GM19452 (cell line): ENCODE measurements around the gene ALDH1L2.

Experiments
- ATAC-seq: cut with Tn5 transposase; IDR thresholded peaks from one replicate; pipeline ENCODE4 v1.9.1; 2021; ENCODE audit not compliant: unreplicated experiment

The ALDH1L2 gene

DNA sequence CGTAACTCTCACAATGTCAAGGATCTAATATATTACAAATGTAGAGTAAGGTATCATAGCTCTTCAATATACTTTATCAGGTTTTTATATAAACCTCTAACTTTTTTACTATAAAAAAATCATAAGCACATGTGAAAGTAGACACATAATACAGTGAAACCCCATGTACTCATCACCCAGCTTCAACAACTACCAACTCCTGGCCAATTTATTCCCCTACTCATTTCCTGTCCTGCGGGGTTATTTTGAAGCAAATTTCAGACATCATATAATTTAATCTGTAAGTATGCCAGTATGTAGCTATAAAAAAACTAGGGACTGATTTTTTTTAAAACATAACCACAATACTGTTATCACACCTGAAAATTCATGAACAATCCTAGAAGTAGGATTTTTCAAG, 50.4 kb downstream of the ALDH1L2 start:
- ATAC-seq = no peak

DNA sequence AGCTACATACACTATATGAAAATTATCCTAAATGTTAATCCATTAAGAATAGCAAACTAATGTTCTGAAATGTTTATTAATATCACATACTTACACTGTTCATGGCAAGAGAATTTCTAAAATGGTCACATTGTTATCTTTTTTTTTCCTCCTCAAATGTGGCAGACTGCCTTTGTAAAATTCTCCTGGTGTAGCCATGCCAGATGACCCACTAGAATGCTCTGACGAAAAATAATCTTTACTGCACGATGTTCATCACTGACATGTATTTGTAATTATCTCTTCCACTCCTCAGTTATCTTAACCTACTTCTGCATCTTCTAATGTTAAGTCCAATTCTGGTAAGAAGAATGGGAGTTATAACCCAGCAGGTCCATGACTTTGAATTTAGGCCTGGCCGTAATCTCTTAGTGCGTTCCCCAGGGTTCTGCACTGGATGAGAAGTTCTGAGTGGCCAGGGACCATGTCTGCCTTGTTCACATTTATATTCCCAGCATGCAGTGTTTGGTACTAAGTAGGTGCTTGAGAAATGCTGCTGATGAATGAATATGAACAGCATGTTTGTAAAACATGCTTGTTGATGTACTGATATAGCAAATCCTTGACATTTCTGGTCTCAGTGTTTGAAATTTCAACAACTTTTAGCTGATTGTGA, 51.4 kb downstream of the ALDH1L2 start:
- no peak for ATAC-seq

DNA sequence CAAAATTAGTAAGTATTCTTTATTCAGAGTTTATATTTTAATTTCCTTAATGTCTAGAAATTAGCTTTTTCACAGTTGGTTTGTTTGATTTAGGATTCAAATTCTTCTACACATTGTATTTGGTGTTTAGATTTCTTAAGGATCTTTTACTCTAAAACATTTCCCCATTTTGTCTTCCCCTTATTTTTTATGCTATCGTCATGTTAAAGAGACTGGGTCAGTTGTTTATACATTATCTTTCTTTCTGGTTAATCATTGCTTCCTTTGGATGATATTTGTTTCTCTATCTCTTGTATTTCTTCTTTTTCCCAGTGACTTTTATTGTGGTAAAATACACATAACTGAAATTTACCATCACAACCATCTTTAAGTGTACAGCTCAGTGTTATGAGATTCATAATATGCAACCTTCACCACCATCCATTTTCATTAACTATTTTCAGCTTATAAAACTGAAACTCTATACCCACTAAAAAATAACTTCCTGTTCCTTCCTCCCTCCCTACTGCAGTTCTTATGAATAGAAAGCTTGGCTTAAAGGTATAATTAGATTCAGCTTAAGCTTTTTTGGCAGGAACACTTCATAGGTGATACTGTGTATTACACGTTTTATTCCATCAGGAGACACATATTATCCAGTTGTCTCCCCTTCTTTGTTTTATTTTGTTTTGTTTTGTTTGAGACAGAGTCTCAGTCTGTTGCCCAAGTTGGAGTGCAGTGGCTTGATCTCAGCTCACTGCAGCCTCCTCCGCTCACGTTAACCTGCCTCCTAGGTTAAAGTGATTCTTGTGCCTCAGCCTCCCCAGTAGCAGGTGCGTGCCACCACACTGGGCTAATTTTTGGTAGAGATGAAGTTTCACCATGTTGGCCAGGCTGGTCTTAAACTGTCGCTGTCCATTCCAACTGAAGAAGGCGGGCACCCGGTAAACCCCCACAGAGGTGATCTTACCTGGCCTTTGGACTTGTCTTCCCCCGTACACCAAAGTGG, 53.1 kb downstream of the ALDH1L2 start:
- ATAC-seq = peak; percentile 93

DNA sequence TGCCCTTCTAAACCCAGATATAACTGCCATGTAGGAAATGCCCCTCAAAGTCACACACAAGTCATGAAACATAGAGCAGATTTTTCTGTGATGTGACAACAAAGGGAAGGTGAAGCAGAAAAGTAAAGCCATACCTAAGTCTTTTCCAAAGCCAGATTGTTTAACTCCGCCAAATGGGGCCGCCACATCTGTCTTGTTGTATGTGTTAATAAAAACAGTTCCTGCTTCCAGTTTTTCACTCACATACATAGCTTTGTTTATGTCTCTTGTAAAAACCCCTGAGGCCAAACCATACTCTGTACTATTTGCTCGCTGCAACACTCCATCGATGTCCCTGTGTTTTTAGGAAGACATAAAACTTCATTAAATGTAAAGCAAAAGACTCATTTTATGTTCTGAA, 57.8 kb downstream of the ALDH1L2 start:
- no peak for ATAC-seq

DNA sequence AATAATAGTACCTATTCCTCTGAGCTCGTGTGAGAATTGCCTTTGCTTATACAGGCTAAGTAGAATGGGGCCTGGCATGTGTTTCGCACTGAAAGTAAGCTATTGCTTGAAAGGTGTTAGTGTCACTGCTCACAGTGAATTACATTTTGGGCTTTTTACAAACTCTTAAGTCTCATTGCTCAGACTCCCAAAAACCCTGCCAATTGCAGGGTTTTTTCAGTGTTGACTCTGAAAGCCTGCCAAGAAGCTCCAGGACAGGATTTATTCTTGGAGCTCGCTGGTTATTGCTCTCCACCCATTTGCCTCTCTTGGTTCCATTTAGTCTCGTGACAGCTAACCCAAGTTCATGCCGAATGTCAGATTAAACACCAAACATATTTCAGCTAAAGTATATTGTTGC, 58.4 kb downstream of the ALDH1L2 start:
- no peak for ATAC-seq

DNA sequence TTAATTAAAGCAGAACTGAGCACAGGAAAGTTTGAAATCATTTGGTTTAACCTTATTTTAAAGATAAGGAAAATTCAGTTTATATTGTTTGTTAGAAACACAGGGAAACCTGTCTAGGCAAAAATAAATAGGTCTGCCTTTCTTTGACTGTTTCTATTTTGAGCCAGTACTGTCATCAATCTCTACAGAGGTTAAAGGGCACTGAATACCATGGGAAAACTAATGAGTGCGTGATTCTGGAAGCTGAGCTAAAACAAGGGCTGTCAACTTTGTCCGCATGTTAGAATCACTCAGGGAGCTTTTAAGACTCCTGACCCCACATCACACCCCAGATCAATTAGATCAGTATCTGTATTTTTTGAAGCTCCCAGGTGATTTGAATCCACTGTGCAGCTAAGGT, 59.3 kb downstream of the ALDH1L2 start:
- ATAC-seq = no peak

DNA sequence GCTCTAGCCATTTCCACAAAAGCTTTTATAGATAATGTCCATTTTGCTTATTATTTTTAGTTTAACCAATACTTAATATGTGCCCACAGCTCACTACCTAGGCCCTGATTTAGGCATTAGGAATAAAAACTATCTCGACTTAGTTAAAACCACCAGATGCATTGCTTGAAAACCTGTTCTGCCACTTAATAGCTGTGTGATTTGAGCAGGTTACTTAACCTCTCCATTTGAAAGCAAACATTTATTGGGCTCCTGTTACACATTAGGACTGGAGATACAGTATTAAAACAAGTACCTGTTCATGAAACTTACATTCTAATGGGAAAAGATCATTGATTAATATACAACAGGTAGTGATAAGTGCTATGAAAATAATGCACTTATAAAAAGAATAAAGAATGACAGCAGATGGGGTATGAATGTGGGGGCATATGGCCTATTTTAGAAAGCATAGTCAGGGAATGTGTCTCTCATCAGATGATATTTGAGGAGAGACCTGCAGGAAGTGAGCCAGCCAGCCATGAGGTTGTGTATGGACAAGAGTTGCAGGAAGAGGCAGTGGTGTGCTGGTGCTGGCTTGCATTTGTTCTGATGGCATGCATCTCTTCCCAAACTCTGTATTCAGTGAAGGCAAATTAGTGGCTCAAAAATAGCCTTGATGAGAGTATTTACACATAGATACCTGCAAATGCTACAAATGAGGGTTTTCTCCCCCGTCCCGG, 63.9 kb downstream of the ALDH1L2 start:
- no peak for ATAC-seq

DNA sequence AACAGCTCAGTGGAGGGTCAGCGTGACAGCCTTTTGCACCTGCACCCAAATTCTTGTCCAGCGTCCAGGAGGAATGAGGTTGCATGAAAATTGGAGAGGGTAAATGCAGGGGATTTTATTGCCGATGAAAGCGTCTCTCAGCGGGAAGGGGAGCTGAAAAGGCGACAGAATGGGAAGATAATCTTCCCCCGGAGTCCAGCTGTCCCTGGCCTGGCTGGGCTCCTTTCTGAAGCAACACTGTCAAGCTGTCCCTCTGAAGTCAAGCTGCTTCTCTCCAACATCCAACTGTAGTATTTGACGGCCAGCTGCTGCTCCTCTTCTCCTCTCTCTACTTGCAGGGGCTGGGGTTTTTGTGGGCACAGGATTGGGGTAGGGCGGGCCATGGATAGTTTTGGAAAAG, 65.5 kb downstream of the ALDH1L2 start:
- no peak for ATAC-seq

DNA sequence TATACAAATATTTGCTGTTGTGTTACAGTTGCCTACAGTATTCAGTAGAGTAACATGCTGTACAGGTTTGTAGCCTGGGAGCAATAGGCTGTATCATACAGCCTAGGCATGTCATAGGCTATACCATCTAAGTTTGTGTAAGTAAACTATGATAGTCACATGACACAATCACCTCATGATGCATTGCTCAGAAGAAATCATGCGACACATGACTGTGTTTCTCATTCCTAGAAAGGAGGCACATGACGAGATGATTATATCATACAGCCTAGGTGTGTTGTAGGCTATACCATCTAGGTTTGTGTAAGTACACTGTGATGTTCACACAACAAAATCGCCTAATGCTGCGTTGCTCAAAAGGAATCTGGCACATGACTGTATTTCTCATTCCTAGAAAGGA, 66.2 kb downstream of the ALDH1L2 start:
- no peak for ATAC-seq

DNA sequence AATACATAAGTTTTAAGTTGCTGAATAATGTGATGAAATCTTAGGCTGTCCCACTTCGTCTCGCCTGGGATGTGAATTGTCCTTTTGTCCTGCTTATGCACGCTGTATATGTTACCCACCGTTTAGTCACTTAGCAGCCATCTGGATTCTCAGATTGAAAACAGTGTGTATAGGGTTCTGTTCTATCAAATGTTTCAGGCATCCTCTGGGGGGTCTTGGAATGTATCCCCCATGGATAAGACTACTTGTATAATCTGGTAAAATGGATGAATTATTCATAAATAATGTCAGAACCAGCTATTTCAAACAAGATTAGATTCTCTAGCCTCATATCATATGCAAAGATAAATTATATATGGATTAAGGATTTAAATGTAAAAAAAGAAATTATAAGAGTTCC, 68.7 kb downstream of the ALDH1L2 start:
- no peak for ATAC-seq

DNA sequence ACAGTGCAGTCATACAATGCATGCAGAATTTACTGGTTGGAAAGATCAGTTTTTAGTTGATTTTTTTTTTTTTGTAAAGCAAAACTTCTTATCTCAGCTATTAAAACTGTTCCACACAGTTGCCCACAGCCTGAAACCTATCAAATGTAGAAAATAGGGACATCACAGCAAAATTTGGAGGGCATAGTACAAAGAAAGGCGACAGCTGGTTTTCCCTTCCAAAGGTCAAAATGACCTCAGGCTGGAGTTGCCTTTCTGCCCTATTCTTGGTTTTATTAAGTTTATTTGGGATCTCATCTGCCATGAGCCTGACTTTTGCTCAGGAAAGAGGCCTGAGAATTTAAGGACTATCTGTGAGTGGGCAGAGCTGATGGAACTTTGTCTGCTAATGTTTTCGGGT, 69.7 kb downstream of the ALDH1L2 start:
- no peak for ATAC-seq

DNA sequence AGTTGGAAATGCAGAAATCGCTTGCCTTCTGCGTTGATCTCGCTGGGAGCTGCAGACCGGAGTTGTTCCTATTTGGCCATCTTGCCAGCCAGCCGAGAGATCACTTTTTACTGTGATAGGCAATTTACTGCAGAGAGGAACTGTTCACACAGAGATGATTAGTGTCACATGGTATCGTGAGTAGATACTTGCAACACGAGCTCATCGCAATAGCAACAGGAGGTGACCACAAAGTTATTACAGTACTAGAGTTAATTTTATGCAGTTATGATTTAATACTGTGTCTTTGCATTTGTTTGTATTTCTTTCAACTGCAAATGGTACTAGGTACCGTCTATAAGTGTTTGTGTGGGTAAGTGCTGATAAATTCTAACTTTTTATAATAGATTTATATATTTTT, 70.4 kb downstream of the ALDH1L2 start:
- no peak for ATAC-seq

DNA sequence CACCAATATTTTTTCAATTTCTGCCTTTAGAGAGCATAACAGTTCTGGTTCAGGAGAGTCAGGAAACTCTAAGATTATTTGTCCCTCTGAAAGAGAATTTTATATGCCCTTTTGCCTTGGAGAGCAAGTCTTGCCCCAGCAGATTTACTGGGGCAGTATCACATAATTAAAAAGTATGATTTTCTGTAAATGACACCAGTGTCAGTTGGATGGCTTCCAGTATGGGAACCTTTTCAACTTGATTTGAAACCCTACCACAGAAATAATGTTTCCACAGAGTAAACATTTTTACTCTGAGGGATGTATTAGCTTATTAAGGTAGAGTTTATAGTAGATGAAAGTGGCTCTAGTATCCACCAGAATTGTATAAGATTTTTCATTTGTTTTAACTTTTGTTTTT, 82.8 kb downstream of the ALDH1L2 start:
- no peak for ATAC-seq

DNA sequence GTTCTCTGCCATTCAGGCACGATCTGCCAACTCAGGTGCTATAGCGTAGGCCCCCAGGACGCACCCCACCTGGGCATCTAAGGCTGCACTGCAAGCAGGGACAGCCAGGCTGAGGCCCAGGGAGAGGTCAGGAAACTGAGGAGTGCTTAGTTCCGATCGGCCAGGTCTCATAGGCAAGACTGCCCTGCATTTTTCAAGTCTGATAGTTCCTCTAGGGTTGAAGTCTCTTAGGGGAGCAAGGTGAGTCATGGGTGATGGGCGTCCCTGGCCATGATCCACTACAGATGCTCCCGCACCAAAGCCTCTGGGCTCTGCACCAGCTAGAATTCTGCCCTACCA, 84.9 kb downstream of the ALDH1L2 start:
- ATAC-seq = no peak

DNA sequence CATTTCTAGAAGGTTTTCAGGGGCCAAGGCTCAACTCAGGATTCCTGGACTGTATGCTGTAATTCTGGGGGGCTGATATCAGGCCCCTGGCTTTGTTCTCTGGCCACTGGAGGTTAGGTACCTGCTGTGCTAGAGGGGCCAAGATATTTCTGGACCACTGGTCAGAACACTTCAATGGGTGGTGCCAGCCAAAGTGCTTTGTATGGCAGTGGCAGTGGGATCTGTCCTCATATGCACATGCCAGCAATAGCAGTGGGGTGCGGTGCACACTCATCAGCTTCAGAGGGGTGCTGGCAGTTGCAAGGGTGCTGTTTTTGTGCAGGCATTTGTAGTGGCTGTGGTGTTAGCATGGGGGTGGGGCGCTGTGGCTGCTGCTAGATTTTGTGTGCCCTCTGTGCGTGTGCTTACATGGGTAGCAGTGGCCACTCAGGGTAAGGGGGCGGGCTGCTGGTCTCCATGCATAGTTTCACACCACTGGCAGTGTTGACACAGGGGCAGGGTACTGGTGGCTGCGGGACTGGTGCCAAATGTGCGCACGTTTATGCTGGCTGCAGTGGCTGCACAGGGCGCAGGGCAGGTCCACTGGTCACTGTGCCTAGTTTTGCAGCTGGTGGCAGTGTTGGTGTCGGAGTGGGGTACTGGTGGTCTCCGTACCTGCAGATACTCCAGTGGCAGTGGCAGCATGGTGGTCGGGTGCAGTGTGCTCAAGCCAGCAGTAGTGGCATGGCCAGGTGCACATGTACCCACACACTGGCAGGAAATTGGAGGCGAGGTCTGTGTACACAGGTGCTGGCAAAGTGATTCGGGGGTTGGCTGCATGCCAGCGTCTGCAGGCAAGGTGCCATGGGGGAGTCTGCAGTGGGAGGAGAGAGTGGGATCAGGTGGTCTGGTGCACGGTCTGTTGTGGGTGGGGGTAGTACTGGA, 85.6 kb downstream of the ALDH1L2 start:
- no peak for ATAC-seq

DNA sequence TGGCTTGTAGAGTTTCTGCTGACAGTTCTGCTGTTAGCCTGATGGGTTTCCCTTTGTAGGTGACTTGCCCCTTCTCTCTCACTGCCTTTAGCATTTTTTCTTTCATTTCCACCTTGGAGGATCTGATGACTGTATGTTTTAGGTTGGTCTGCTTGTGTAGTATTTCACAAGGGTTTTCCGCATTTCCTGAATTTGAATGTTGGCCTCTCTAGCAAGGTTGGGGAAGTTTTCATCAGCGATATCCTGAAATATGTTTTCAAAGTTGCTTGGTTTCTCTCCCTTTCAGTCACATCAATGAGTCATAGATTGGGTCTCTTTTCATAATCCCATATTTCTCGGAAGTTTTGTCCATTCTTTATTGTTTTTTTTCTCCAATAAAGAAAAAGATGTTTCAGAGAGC, 86.7 kb downstream of the ALDH1L2 start:
- no peak for ATAC-seq

DNA sequence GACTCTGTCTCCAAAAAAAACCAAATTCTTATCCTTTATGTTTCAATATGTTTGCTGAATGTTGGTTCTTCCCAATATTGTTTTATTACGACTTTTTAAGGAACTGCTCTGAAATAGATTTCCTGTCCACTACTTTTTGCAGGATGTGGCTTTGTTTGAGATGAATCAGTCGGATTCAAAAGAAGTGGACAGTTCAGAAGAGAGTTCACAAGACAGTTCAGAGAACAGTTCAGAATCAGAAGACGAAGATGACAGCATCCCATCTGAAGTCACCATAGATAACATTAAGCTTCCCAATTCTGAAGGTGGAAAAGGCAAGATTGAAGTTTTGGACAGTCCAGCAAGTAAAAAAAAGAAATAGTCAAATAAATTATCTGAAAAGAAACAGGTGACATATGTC, 89.9 kb downstream of the ALDH1L2 start:
- ATAC-seq = no peak

DNA sequence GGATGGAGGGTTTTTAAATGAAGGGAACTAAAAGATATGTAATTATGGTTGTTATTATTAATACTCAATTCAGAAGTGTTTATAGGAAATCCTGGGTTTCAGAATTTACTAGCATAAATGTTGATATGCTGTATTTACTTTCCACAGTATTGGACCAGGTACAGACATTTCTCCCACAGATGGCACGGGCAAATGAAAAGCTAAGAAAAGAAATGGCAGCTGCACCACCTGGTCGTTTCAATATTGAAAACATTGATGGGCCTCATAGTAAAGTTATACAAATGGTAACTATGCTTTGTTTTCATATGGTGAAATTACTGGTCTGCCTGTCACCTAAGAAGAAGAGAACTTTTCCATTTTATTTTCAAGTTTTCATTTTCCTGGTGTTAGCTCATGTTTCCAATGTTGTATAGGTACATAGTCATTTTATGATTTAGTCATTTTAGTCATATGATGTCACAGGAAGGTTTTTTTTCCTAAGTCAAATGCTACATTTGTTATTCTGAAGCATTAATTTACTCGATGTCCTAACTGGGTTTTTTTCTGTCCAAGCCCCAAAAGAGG, 92.6 kb downstream of the ALDH1L2 start:
- no peak for ATAC-seq

DNA sequence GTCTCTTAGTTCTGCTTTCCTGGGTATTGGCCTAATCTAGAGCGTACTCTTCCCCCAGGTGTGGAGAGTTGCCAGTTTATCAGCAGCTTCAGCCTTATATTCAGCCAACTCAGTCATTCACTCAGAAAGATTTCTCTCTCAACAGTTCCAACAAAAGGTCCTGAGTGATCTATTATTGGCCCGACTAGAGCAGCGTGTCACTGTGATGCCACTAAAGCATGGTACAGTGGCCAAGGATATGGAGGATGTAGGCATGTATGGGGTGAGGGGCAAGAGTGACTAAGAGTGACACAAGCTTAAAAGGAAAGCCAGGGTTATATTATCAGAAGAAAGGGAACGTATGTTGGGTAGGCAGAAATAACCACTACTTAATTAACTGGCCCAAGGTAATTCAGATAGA, 93.3 kb downstream of the ALDH1L2 start:
- ATAC-seq = no peak
